HT1080 (cell line): Measurements from ENCODE around the gene GOLGA8F. TPM values are rescaled to one million over a fixed set of nuclear protein-coding genes. Genes with fewer than 3 reads are reported as not detected.
"Not testable (repeated sequence)": the region's sequence is repeated elsewhere in the genome, so short reads cannot be mapped to it uniquely, and the experiment has no call there.

Source experiments
- DNase-seq: peaks from one replicate; pipeline ENCODE4 v3.0.0-alpha.2; 2015; ENCODE audit warnings: low read depth
- polyA plus RNA-seq, 2 experiments: library from polyadenylated mRNA; depleted of rRNA; stranded (reverse); fragments of >200 nt; gene quantifications; 2 replicates each; pipeline ENCODE4 v1.2.3, GENCODE V29; 2015
- small RNA-seq: library from RNA; depleted of rRNA; stranded (forward); fragments of <200 nt; gene quantifications from one replicate; pipeline ENCODE3, GENCODE V24; 2014
- total RNA-seq: library from RNA; depleted of rRNA; stranded (reverse); fragments of >200 nt; shearing (Covaris generic); gene quantifications from 2 replicates; pipeline ENCODE4 v1.2.3, GENCODE V29; 2014; rRNA removed

The GOLGA8F gene, protein sequence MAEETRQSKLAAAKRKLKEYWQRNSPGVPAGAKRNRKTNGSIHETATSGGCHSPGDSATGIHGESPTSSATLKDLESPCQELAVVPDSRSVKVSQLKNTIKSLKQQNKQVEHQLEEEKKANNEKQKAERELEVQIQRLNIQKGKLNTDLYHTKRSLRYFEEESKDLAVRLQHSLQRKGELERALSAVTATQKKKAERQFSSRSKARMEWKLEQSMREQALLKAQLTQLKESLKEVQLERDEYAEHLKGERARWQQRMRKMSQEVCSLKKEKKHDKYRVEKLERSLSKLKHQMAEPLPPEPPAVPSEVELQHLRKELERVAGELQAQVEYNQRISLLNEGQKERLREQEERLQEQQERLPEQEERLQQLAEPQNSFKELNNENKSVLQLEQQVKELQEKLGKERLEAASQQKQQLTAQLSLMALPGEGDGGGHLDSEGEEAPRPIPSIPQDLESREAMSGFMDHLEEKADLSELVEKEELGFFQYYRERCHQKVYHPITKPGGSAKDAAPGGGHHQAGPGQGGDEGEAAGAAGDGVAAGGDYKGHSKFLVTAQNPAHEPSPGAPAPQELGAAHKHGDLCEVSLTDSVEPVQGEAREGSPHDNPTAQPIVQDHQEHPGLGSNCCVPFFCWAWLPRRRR
- not detected in 2 replicates for total RNA-seq
- not detected in 2 replicates for polyA plus RNA-seq (2015; cell fraction: cytosol; rRNA removed)
- polyA plus RNA-seq (2015; cell fraction: nucleus; rRNA removed), result not detected in 2 replicates

DNA sequence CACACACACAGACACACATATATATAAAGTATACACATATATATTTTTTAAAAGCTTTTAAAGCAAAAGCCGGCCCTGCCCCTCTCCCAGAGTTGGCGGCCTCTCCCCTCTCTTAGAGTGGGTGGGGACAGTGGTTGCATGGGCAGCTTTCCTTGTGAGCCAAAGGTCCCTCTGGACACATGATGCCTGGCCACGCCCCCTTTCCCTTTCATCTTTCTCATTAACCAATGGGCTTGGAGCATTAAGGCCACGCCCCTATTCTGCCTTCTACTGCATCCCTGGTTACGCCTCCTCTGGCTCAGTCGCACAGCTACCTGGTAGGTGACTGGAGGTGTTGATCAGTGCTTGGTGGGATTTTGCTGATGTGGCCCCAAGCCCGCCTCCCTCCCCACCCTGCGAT lies at the start of gene GOLGA8F:
Gene GOLGA8F, plus strand, starts transcription at position 301 of the 400 bp plus-strand sequence. Its CDS starts 98 bp downstream, at position 399.
- not testable (repeated sequence) for DNase-seq

DNA sequence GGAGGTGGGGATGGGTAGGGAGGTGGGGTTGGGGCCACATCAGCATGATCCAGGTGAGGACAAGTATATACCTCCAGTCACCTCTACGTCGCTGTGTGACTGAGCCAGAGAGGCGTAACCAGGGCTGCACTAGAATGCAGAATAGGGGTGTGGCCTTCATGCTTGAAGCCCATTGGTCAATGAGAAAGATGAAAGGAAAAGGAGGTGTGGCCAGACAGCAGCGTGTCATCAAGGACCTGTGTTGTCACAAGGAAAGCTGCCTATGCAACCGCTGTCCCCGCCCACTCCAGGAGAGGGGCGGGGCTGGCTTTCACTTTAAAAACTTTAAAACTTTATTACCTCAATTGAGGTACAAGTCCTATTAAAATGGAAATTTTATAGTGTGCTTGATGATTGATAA lies 20.5 kb upstream of the GOLGA8F start, which contains the start of gene GOLGA6L24:
Gene GOLGA6L24, minus strand, starts transcription at position 101 of the 400 bp plus-strand sequence. Its CDS starts 61 bp downstream, at position 40.
- DNase-seq, result not testable (repeated sequence)

DNA sequence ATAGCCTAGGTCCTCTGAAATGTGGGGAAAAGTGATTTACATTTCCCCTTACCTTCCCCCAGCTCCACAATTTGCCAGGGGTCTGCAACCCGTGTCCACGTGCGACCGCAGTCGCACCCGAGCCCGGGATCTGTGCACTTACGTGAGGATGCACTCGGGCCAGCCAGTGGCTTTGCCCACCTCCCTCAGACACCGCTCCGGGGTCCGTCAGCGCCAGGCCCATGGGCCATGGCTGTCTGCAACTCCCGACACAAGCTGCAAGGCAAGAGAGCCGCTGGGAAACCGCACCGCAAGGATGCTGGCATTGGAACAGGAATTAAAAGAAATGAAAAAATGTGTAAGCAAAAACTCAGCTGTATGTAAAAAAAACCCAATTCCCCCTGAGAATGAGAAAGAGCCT lies 13.0 kb upstream of the GOLGA8F start:
- not testable (repeated sequence) for DNase-seq

DNA sequence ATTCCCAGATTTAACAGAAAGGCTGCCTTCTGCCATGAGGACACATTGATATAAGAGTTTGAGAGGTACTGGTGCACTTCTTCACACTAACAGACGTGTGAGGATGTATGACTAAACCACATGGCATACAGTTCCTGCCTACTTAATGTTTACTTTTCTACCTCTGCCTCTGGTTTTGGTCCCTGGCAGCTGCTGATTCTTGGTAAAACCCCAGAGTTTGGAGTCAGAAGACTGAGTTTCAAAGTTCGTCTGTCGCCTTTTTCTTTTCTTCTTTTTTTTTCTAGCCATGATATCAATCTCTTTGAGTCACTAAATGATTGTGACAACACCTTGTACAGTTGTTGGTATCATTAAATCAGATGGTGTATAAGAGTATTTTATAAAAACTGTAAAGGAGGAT lies 1.6 kb downstream of the GOLGA8F start:
- not testable (repeated sequence) for DNase-seq

DNA sequence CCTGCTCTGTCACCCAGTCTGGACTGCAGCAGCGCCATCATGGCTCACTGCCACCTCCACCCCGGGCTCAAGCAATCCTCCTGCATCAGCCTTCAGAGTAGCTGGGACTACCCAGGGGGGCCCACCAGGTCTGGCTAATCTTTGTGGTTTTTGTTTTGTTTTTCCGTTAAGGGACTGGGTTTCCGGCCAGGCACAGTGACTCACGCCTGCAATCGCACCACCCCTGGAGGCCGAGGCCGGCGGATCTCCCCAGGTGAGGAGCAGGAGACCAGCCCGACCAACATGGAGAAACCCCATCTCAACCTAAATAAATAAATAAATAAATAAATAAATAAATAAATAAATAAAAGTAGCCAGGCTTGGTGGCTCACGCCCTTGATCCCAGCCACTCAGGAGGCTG lies 17.6 kb downstream of the GOLGA8F start:
- not testable (repeated sequence) for DNase-seq

DNA sequence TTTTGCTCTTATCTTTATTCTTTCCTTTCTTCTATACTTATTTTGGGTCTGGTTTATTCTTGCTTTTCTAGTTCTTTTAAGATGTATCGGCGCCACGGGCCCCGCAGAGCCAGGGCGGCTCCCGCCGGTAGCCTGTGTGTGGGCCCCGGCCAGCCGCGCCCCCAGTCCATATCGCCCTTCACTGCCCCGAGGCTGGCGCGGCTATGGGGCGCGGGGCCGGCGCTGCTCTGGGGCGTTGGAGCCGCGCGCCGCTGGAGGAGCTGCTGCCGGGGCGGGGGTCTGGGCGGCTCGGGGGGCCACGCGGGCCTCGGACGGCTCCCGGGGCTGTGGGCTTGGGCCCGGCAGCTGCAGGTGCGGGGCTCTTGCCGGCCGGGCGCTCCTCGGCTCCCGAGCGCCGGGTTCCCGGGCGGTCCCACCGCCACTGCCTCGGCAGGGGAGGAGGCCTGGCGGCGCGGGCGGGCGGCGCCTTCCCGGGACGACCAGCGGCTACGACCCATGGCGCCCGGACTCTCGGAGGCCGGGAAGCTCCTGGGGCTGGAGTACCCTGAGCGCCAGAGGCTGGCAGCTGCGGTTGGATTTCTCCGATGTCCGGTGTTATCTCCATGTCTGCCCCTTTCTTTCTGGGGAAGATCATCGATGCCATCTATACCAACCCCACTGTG lies 24.4 kb downstream of the GOLGA8F start:
- DNase-seq, result not testable (repeated sequence)

DNA sequence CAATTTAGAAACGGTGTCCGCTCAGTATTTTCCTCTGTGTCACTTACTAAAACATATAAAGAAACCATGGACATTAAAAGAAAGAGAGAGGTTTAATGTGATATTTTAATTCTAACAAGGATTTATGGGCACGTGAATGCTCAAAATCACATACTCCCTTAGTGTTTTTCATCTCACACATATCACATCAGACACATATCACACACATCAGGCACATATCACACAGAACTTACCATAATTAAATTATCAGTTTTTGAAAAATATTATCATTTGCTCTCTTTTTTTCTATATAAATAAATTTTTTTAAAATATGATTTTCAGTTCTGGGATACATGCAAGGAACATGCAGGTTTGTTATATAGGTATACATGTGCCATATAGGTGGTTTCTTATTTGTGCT lies 42.0 kb downstream of the GOLGA8F start:
- DNase-seq, result not testable (repeated sequence)

DNA sequence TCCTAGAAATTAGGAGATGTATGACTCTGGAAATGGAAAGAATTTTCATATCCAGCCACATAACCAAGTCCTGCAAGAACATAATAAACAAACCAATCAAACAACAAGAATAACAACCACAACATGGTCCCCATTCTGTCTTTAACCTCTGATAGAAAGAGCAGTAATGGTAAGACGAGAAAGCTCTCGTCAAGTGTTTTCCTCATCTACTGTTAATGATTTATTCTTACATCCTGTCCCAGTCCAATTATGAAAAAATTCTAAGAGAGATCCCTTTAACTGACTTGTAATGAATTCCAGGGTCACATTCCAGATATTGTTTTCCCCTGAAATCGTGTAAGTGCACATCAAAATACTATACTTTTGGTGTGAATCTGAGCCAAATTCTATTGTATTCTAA lies 57.1 kb downstream of the GOLGA8F start:
- DNase-seq, result not testable (repeated sequence)

Small RNA genes lying within 50 kb of the gene (small RNA-seq; reads per million reads assigned to genes)
- not detected for gene AC091304.5
- not detected for gene AC091304.6
- not detected for gene AC091304.9
- gene MIR4509-2, result not detected
- not detected for gene RN7SL238P

Other genes with a start within 250 kb of the GOLGA8F start
- gene HERC2, start 56.5 kb upstream of the GOLGA8F start, total RNA-seq, result 33.1 TPM in 2 replicates
- gene GOLGA6L24, start 20.6 kb upstream of the GOLGA8F start, total RNA-seq, result not detected in 2 replicates
- gene GOLGA8G, start 154.3 kb downstream of the GOLGA8F start, total RNA-seq, result not detected in 2 replicates
- not detected in 2 replicates for gene GOLGA6L25, start 174.9 kb downstream of the GOLGA8F start, total RNA-seq